Epithelial cell of esophagus (primary cell): ENCODE data around the gene MAP2.
A peak's percentile ranks its signal among the peaks of the same experiment; 100 is the strongest.

Source experiments
- DNase-seq: peaks from one replicate; pipeline ENCODE4 v3.0.0; 2010; ENCODE audit warnings: low read depth
- H3K4me3 ChIP-seq: 2 replicates; pipeline ENCODE4 v1.5.1; 2011; ENCODE audit warnings: mild to moderate bottlenecking, low read length, control low read depth
- CTCF ChIP-seq: IDR thresholded peaks from 2 replicates; pipeline ENCODE4 v1.5.1; 2011; ENCODE audit warnings: low read depth, mild to moderate bottlenecking, low read length, control low read depth, inconsistent platforms; ENCODE audit not compliant: insufficient read depth; ENCODE audit errors: missing control alignments

Gene MAP2

GRCh38 chr2:209401788-209402187 is 22.1 kb upstream of the MAP2 start:
- no peak for DNase-seq
- TF ChIP-seq CTCF = no peak
- H3K4me3 ChIP-seq = no peak overlapping the region

GRCh38 chr2:209411296-209411695 is 12.6 kb upstream of the MAP2 start:
- no peak for TF ChIP-seq CTCF
- DNase-seq = peak; percentile 29
- H3K4me3 ChIP-seq = no peak overlapping the region

GRCh38 chr2:209411718-209412117 is 12.1 kb upstream of the MAP2 start:
- no peak overlapping the region for H3K4me3 ChIP-seq
- peak; percentile 79 for DNase-seq
- no peak for TF ChIP-seq CTCF

GRCh38 chr2:209413311-209414014 is 10.4 kb upstream of the MAP2 start:
- no peak for DNase-seq
- no peak overlapping the region for H3K4me3 ChIP-seq
- no peak for TF ChIP-seq CTCF

- no peak for TF ChIP-seq CTCF
- no peak for DNase-seq
- no peak overlapping the region for H3K4me3 ChIP-seq
These were observed 6.9 kb upstream of the MAP2 start for GRCh38 chr2:209416913-209417312.

- H3K4me3 ChIP-seq = no peak overlapping the region
- TF ChIP-seq CTCF = no peak
- peak; percentile 79 for DNase-seq
These were observed 1.6 kb upstream of the MAP2 start for GRCh38 chr2:209422191-209422754.
